Measurements from ENCODE around the gene INTS14. TPM values are rescaled to one million over a fixed set of nuclear protein-coding genes. Genes with fewer than 3 reads are reported as not detected.

The INTS14 gene
- total and polyA plus RNA-seq, 9 of the 15 experiments (the other 6 are each of a cell fraction or from before 2014, with no cell fraction given), result 30.5 to 92.4 (median 46.5) TPM

DNA sequence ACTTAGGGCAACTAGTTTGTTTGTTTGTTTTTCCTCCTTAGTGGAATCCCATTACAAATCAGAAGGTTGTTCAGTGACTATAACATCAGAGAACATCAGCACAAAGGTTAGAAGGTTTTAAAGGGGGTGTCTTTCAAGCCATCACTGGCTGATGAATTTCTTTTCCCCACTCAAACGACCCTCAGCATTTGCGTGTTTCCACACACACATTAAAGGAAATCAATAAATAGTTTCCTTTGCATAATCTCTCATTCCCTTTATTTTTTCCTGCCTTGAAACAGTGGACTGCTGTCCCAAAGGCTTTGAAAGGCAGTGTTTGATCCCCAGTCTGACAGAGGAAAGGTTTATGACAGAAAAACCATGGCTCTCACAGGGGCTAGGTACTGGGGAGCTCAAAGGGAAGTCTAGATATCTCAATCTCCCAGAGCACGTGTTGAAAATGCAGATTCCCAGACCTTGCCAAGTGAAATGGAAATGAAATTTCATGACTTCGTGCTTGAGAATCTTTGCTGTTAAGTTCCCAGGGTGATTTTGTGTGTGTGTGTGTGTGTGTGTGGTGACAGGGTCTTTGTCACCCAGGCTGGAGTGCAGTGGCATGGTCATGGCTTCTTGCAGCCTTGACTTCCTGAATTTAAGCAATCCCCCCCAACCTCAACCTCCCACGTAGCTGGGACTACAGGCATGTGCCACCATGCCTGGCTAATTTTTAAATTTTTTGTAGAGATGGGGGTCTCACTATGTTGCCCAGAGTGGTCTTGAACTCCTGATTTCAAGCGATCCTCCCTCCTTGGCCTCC lies 2.2 kb upstream of the INTS14 start (continued):
- TF ChIP-seq, protein P1, sequence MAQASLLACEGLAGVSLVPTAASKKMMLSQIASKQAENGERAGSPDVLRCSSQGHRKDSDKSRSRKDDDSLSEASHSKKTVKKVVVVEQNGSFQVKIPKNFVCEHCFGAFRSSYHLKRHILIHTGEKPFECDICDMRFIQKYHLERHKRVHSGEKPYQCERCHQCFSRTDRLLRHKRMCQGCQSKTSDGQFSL (CRISPR knock-in tag; IDR thresholded peaks at IDR 0.05), result peak; percentile 56; the same call in 1 of the 2 replicates
- TF ChIP-seq, protein P1 (tag; IDR thresholded peaks at IDR 0.05), result no peak
- TF ChIP-seq SLC30A9 (CRISPR knock-in tag; IDR thresholded peaks at IDR 0.05) (no peak), ZNF696 (CRISPR knock-in tag; conservative IDR thresholded peaks at IDR 0.05) (no peak), ZC3H11A (IDR thresholded peaks at IDR 0.05; ENCODE audit: low read depth, low read length) (no peak), RB1 (IDR thresholded peaks at IDR 0.05; ENCODE audit: low read depth) (no peak), DPF2 (IDR thresholded peaks at IDR 0.05) (0 out of 2 replicates have a peak, but pooled peaks have one; percentile 40), EP400 (IDR thresholded peaks at IDR 0.05) (peak; percentile 18; the same call in 1 of the 2 replicates), PPARD (CRISPR knock-in tag; IDR thresholded peaks at IDR 0.05) (no peak), NCOA1 (IDR thresholded peaks at IDR 0.05; ENCODE audit: low read depth) (no peak), CXXC5 (CRISPR knock-in tag; IDR thresholded peaks at IDR 0.05) (0 out of 2 replicates have a peak, but pooled peaks have one; percentile 18), RBFOX2 (IDR thresholded peaks at IDR 0.05; ENCODE audit: low read depth, low read length) (no peak)
- TF ChIP-seq, protein P2, sequence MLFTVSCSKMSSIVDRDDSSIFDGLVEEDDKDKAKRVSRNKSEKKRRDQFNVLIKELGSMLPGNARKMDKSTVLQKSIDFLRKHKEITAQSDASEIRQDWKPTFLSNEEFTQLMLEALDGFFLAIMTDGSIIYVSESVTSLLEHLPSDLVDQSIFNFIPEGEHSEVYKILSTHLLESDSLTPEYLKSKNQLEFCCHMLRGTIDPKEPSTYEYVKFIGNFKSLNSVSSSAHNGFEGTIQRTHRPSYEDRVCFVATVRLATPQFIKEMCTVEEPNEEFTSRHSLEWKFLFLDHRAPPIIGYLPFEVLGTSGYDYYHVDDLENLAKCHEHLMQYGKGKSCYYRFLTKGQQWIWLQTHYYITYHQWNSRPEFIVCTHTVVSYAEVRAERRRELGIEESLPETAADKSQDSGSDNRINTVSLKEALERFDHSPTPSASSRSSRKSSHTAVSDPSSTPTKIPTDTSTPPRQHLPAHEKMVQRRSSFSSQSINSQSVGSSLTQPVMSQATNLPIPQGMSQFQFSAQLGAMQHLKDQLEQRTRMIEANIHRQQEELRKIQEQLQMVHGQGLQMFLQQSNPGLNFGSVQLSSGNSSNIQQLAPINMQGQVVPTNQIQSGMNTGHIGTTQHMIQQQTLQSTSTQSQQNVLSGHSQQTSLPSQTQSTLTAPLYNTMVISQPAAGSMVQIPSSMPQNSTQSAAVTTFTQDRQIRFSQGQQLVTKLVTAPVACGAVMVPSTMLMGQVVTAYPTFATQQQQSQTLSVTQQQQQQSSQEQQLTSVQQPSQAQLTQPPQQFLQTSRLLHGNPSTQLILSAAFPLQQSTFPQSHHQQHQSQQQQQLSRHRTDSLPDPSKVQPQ (CRISPR knock-in tag; IDR thresholded peaks at IDR 0.05; ENCODE audit: borderline replicate concordance), result no peak
- TF ChIP-seq, protein P3, sequence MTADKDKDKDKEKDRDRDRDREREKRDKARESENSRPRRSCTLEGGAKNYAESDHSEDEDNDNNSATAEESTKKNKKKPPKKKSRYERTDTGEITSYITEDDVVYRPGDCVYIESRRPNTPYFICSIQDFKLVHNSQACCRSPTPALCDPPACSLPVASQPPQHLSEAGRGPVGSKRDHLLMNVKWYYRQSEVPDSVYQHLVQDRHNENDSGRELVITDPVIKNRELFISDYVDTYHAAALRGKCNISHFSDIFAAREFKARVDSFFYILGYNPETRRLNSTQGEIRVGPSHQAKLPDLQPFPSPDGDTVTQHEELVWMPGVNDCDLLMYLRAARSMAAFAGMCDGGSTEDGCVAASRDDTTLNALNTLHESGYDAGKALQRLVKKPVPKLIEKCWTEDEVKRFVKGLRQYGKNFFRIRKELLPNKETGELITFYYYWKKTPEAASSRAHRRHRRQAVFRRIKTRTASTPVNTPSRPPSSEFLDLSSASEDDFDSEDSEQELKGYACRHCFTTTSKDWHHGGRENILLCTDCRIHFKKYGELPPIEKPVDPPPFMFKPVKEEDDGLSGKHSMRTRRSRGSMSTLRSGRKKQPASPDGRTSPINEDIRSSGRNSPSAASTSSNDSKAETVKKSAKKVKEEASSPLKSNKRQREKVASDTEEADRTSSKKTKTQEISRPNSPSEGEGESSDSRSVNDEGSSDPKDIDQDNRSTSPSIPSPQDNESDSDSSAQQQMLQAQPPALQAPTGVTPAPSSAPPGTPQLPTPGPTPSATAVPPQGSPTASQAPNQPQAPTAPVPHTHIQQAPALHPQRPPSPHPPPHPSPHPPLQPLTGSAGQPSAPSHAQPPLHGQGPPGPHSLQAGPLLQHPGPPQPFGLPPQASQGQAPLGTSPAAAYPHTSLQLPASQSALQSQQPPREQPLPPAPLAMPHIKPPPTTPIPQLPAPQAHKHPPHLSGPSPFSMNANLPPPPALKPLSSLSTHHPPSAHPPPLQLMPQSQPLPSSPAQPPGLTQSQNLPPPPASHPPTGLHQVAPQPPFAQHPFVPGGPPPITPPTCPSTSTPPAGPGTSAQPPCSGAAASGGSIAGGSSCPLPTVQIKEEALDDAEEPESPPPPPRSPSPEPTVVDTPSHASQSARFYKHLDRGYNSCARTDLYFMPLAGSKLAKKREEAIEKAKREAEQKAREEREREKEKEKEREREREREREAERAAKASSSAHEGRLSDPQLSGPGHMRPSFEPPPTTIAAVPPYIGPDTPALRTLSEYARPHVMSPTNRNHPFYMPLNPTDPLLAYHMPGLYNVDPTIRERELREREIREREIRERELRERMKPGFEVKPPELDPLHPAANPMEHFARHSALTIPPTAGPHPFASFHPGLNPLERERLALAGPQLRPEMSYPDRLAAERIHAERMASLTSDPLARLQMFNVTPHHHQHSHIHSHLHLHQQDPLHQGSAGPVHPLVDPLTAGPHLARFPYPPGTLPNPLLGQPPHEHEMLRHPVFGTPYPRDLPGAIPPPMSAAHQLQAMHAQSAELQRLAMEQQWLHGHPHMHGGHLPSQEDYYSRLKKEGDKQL (CRISPR knock-in tag; IDR thresholded peaks at IDR 0.05; ENCODE audit: borderline replicate concordance), result no peak
